Stimulated activated CD4-positive, alpha-beta T cell treated with anti-CD3 and anti-CD28 coated beads, TNF-alpha, amount 100 ng/mL, for 48 hours (primary cell): ENCODE measurements around the gene PMVK.
"Not testable (repeated sequence)": the region's sequence is repeated elsewhere in the genome, so short reads cannot be mapped to it uniquely, and the experiment has no call there.

ENCODE experiments used
- DNase-seq, 3 donors: peaks; one replicate each; pipeline ENCODE4 v3.0.0-alpha.2; 2020; ENCODE audit warnings: low read depth in 3 of 3

The PMVK gene

GRCh38 chr1:154925335-154926170 lies 11.0 kb downstream of the PMVK start:
- no peak for DNase-seq

DNA sequence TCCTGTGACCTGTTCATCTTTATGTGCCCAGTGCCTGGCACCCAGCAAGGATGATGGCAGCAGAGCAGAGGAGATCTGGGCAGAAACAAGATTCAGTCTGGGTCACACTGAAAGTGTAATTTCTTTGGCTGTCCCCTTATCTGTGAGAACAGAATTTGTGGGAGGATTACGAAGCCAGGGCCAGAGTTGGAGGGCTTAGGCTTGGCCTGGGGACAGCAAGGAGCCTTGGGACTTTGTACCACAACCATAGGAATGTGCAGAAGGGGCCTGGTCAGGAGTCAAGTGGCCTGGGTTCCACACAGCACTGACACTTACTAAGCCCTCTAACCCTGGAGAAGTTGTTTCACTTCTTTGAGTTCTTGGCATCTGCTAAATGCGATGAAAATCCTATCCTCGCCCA lies 12.8 kb downstream of the PMVK start:
- no peak for DNase-seq

GRCh38 chr1:154913273-154913672 lies 23.2 kb downstream of the PMVK start:
- no peak for DNase-seq

GRCh38 chr1:154912755-154913154 lies 23.8 kb downstream of the PMVK start:
- no peak for DNase-seq

DNA sequence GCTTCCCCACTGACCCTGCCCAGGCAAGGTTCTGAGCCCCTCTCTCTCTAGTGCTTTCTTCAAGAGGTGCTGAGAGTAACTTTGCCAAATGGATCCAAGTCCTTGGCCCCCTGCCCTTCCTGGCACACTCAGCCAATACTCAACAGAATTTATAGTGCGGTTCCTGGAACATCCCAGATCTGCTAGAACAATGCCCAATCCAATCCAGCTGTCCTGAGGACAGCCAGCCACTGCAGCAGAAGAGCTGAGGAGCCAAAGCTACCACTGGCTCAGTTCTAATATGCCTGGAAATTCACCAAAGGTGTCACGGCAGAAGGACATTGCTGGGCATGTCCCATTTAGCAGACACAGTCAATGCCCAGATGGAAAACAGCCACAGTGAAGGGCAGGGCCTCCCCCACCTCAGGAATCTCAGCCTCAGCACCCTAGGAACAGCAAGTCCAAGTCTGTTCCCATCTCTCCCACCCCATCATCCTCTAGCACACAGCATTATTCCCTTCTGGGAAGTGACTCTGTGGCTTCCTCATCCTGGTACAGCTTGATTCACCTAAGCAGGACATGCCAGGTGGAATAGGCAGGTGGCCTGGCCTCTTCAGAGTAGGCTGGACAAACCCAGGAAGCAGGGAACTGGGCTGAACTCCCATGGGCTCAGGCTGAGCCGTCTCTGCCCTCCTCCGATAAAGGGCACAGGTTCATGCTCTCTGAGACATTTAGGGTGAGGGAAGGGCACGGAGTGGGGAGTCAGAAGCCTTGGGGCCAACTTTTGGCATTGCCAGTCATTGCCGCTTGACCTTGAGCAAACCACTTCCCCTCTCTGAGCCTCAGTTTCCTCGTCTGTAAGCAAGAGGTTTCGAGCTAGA lies 24.6 kb downstream of the PMVK start:
- no peak for DNase-seq

- no peak for DNase-seq
These were observed 25.7 kb downstream of the PMVK start for GRCh38 chr1:154910851-154911250.

- no peak for DNase-seq
These were observed 27.6 kb downstream of the PMVK start for GRCh38 chr1:154908937-154909336.

DNA sequence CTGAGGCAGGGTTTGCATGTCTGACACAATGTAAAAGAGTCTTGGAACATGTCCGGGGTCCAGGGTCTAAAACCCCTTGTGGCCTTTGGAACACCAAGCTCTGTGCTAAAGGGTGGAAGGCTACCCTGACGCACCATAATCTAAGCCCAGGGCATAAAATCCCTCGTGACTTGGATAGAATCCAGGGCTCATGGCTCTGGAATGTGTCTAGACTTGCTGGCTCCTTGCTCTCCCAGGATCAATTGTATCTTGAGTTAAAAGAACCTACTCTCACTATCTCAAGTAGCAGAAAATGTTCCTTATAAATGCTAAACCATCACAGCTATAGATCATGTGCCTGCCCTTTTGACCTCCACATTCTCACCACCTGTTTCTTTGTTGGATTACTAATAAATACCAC lies 28.4 kb downstream of the PMVK start:
- DNase-seq: not testable (repeated sequence)

DNA sequence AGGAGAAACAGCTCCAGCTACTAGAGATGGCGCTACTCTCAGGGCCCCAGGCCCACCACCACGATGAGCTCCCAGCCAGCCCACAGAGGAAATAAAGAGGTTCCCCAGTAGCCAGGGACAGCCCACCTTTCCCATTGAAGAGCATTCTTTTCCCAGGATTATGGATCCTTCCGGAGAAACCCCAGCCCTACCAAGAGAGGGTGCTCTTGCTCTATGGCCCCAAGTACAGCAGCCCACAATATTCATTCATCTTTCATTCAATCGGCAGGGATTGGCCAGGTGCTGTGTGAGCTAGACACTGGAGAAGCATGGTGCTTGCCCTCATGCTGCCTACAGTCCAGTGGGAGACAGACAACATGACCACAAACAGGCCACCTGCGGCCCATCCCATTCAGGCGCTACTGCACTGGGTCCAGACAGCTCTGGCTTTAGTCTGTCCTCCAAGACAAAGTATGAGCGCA lies 29.9 kb downstream of the PMVK start:
- DNase-seq: no peak

- DNase-seq: no peak
These were observed 33.5 kb downstream of the PMVK start for GRCh38 chr1:154902938-154903566.

GRCh38 chr1:154901591-154901990 lies 34.9 kb downstream of the PMVK start:
- DNase-seq: no peak

GRCh38 chr1:154899041-154899440 lies 37.5 kb downstream of the PMVK start:
- DNase-seq: no peak

DNA sequence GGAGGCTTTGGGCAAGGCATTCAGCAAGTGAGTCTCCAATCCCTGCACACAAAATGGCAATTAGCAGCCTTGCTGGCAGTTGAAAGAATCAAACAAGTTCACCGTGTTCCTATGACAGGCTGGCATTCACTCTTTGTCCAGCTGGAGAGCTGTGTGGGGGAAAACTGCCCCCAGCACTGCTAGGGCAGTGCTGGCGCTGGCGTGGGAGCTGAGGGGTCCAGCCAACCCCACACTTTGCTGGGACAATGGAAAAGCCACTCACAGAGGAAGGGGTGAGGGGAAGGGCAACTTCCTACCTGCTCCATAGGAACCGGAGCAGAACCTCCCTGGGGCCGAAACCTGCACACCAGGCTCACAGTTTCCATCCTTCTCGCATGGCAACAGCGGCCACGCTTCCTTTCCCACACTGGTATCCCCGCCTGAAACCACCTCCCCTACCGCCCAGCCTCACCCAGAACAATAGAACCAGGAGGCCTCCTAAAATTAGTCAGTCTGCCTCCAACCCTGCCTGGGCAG lies 39.7 kb downstream of the PMVK start:
- DNase-seq: no peak

DNA sequence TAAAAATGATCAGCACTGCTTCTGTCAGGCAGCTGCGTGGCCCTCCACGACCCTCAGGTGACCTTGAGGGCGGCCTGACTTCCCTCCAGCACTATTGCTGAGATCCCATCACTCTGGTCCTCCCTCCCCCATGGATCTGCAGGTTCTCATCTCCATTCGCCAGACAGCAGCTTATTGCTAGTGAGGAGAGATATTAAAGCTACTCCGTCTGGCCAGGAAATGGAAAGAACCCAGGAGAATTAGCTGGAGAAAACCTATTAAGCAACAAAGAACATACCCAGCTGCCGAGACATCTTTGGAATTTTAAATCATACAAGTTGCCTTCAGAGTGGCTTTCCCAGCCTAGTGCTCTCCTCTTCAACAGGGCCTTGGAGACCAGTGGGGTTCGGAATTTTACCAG lies 40.7 kb downstream of the PMVK start:
- no peak for DNase-seq

DNA sequence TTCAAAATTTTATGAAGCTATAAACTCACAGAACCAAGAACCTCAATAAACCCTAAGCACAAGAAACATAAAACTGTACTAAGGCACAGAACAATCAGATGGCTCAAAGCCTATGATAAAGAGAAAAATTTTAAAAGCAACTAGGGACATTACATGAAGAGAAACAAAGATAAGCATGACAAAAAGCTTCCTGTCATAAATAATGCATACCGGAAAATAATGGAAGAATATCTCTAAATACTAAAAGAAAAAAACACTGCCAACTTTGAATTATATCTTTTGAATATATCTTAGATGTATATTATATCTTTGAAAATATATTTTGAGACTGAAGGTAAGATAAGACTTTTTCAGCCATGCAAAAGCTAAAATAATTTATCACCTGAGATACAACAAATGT lies 45.1 kb downstream of the PMVK start:
- no peak for DNase-seq

DNA sequence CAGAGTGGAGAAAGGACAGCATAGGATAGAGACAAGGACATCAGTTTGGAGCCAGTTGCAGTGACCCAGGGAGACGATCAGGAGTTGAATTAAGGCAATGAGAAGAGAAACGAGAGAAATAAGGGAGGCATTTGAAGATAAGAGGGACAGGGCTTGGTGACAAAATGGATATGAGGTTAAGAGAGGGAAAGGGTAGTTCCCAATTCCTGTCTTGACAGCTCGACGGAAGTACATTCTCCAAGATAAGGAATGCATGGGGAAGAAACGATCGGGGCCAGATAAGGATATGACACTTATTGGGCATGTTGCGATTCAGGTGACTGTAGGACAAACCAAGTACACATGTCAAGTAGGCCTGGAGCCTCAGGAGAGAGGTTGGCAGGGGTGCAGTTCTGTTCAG lies 47.8 kb downstream of the PMVK start:
- DNase-seq: no peak

DNA sequence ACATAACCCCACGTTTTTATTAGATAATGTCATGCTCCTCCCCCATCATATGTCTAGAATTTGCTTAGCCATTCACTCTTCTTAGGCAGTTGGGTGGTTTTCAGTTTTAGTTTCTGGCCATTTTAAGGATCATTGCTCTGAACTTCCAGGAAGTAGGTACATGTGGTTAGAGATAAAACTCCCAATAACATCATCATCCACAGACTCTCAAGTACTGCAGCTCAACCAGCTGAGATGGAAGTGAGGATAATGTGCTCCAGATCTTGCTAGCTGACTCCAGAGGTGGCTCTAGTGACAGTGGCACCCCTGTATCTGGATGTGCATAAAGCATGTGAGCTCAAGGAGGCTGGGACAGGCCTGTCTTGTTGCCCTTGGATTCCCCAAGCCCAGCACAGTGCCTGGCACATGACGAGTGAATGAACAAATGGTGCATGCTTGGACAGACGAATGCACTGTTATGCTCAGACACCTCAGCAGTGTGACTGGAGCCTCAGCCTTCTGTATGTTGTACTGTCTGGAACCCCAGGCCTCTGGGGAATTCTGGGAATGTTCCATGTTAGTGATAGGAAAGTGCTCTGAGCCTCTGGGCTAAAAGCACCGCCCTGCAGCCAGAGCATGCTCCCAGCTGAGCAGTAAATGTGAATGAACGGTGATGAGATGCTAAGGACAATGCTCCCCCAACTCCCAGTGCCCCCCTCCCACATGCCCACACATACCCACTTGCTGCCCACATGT lies 50.1 kb downstream of the PMVK start:
- DNase-seq: no peak

DNA sequence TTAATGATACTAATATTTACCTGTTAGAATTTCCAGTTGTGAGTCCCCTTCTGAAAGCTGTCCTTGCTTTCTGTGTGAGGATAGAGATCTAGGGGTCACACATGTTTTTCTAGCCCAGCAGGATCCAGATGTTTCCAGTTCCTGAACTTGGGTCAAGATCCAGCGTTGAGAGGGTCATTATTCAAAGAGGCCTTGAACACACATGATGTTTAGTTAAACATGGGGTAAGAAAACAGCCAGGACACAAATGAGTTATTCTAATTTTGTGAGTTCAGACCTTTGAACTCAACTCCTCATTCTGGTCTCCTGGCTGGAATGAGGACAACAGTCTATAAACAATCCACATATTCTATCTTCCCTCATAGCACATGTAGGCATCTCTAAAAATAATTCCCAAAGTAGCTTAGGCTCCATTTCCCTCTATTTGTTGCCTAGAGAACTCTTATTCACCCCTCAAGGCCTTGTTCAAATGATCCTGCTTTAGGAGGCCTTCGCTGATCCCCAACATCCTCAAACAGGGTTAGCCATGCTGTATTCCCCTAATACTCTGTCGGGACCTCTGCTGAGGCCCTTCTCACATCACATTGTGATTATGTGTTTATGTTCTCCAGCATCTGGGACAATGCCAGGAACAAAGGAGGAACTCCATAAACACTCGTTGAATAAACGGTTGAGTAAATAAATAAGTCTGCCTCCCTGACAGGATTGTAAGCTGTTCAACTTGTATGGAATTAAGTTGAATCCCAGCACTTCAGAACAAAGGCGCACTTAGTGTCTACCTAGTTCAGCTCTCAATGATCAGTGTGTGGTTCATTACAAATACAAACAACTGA lies 51.4 kb downstream of the PMVK start:
- DNase-seq: no peak

GRCh38 chr1:154883919-154884868 lies 52.3 kb downstream of the PMVK start:
- no peak for DNase-seq
